A549 (cell line): ENCODE results near the gene MT1A. TPM values are rescaled to one million over a fixed set of nuclear protein-coding genes. Genes with fewer than 3 reads are reported as not detected.

Source experiments
- ATAC-seq, 2 experiments: fragments of 200-7000 bp in 1 of 2; fragments of >200 bp in 1 of 2; cut with Nextera tagmentation in 1 of 2; cut with Tn5 transposase in 1 of 2; 3 replicates each; pipeline versions ENCODE4 v1.8.0 to v1.9.1; 2018 to 2020; ENCODE audit warnings: mild to moderate bottlenecking in 1 of 2, moderate library complexity in 1 of 2
- CTCF ChIA-PET: fragments of 300-600 bp; sonication (Branson Sonifier 250); formaldehyde crosslinking; extraction: SDS; loops from one replicate; lab custom pipeline; 2021; ENCODE audit warnings: antibody characterized with exemption, inconsistent platforms; lab: Yijun Ruan, JAX
- POLR2A ChIA-PET: fragments of 350-600 bp; formaldehyde crosslinking; extraction: SDS; loops from one replicate; lab custom pipeline; 2021; ENCODE audit warnings: antibody characterized with exemption, inconsistent platforms; lab: Yijun Ruan, JAX
- DNase-seq, 2 experiments: peaks; one replicate each; pipeline versions ENCODE4 v3.0.0 to v3.0.0-alpha.2; 2011 to 2016; ENCODE audit warnings: low read depth in 1 of 2, low spot score in 1 of 2
- FAIRE-seq: peaks from 2 replicates; lab custom pipeline; 2011; peaks lifted over from hg19 to GRCh38; lab: Jason Lieb, UNC
- H3K27ac ChIP-seq, 2 experiments: fragments of >200 bp; sonication (Bioruptor Twin); formaldehyde crosslinking; 3 replicates each; pipeline ENCODE4 v1.5.1; 2016 to 2017
- H3K4me1 ChIP-seq: fragments of >200 bp; sonication (Bioruptor Twin); formaldehyde crosslinking; 3 replicates; pipeline ENCODE4 v1.6.1; 2016
- H3K4me2 ChIP-seq: fragments of >200 bp; sonication (Bioruptor Twin); formaldehyde crosslinking; 3 replicates; pipeline ENCODE4 v1.6.1; 2016
- H3K4me3 ChIP-seq: fragments of >200 bp; sonication (Bioruptor Twin); formaldehyde crosslinking; 3 replicates; pipeline ENCODE4 v1.5.1; 2016
- H3K9me3 ChIP-seq: fragments of >200 bp; sonication (Bioruptor Twin); formaldehyde crosslinking; 3 replicates; pipeline ENCODE4 v1.6.1; 2016
- ATOH8 ChIP-seq: fragments of 250-450 bp; sonication (Bioruptor Pico); IDR thresholded peaks from 2 replicates; pipeline ENCODE4 v1.5.0; 2020; ENCODE audit warnings: low read depth, mild to moderate bottlenecking, moderate library complexity
- CEBPB ChIP-seq, 2 experiments: fragments of >200 bp in 1 of 2; sonication (Bioruptor Twin) in 1 of 2; formaldehyde crosslinking in 1 of 2; IDR thresholded peaks; 2 replicates each; pipeline ENCODE4 v1.6.1; 2012 to 2016
- CHD4 ChIP-seq: fragments of 200-600 bp; sonication (generic); IDR thresholded peaks from 2 replicates; pipeline ENCODE4 v1.6.1; 2016; ENCODE audit warnings: antibody characterized with exemption, mild to moderate bottlenecking, borderline replicate concordance
- CTCF ChIP-seq: fragments of >200 bp; sonication (Bioruptor Twin); formaldehyde crosslinking; IDR thresholded peaks from 3 replicates; pipeline ENCODE4 v1.5.1; 2016
- ELK1 ChIP-seq: fragments of 150-350 bp; IDR thresholded peaks from 2 replicates; pipeline ENCODE4 v1.6.1; 2014; ENCODE audit warnings: low read depth, mild to moderate bottlenecking, low read length
- EP300 ChIP-seq, 2 experiments: fragments of >200 bp; sonication (Bioruptor Twin); formaldehyde crosslinking; IDR thresholded peaks; 2 replicates in 1 of 2; 3 replicates in 1 of 2; pipeline ENCODE4 v1.6.1; 2016 to 2017
- FOSB ChIP-seq: fragments of 250-450 bp; sonication (Bioruptor Pico); IDR thresholded peaks from 2 replicates; pipeline ENCODE4 v1.5.0; 2020; ENCODE audit warnings: mild to moderate bottlenecking, moderate library complexity
- FOSL2 ChIP-seq, 2 experiments: fragments of 450-650 bp in 1 of 2; fragments of >200 bp in 1 of 2; sonication (Bioruptor Twin) in 1 of 2; formaldehyde crosslinking; IDR thresholded peaks; 2 replicates each; pipeline versions ENCODE4 v1.5.0 to v1.6.1; 2016 to 2020; ENCODE audit warnings: mild to moderate bottlenecking in 1 of 2, moderate library complexity in 1 of 2
- GATA3 ChIP-seq: IDR thresholded peaks from 2 replicates; pipeline ENCODE4 v1.6.1; 2012; ENCODE audit warnings: borderline replicate concordance
- HOXB13 ChIP-seq: fragments of 250-450 bp; sonication (Bioruptor Pico); IDR thresholded peaks from 2 replicates; pipeline ENCODE4 v1.5.0; 2020; ENCODE audit warnings: low read depth, mild to moderate bottlenecking, moderate library complexity
- JUNB ChIP-seq: fragments of >200 bp; sonication (Bioruptor Twin); formaldehyde crosslinking; IDR thresholded peaks from 2 replicates; pipeline ENCODE4 v1.6.1; 2016
- KDM1A ChIP-seq: fragments of 200-600 bp; sonication (generic); IDR thresholded peaks from 2 replicates; pipeline ENCODE4 v1.6.1; 2016; ENCODE audit warnings: low read depth, mild to moderate bottlenecking
- NFE2L2 ChIP-seq: fragments of 150-350 bp; conservative IDR thresholded peaks from 2 replicates; pipeline ENCODE4 v1.6.1; 2014; ENCODE audit warnings: low read length
- NPAS2 ChIP-seq: fragments of 250-450 bp; sonication (Bioruptor Pico); IDR thresholded peaks from 2 replicates; pipeline ENCODE4 v1.8.0; 2022; ENCODE audit warnings: mild to moderate bottlenecking, moderate library complexity, borderline replicate concordance
- PHF8 ChIP-seq: fragments of 200-600 bp; sonication (generic); IDR thresholded peaks from 2 replicates; pipeline ENCODE4 v1.6.1; 2016; ENCODE audit warnings: low read depth, mild to moderate bottlenecking, antibody characterized with exemption, moderate library complexity, borderline replicate concordance
- POLR2A ChIP-seq: IDR thresholded peaks from 2 replicates; pipeline ENCODE4 v1.6.1; 2012; ENCODE audit warnings: mild to moderate bottlenecking, low read length
- RFX5 ChIP-seq: fragments of 450-650 bp; IDR thresholded peaks from 2 replicates; pipeline ENCODE4 v1.7.1; 2014; ENCODE audit warnings: antibody characterized with exemption, mild to moderate bottlenecking, moderate library complexity
- RNF2 ChIP-seq: fragments of 200-600 bp; sonication (generic); IDR thresholded peaks from 2 replicates; pipeline ENCODE4 v1.6.1; 2016; ENCODE audit warnings: low read depth, mild to moderate bottlenecking, antibody characterized with exemption, moderate library complexity, borderline replicate concordance
- SMC3 ChIP-seq: fragments of >200 bp; sonication (Bioruptor Twin); formaldehyde crosslinking; IDR thresholded peaks from 3 replicates; pipeline ENCODE4 v1.6.1; 2018; ENCODE audit warnings: inconsistent platforms
- TFCP2L1 ChIP-seq: fragments of 250-450 bp; sonication (Bioruptor Pico); IDR thresholded peaks from 2 replicates; pipeline ENCODE4 v1.5.0; 2021; ENCODE audit warnings: mild to moderate bottlenecking
- TP53 ChIP-seq: fragments of 250-450 bp; sonication (Bioruptor Pico); IDR thresholded peaks from 2 replicates; pipeline ENCODE4 v1.5.0; 2021; ENCODE audit warnings: mild to moderate bottlenecking, moderate library complexity
- ZFP36 ChIP-seq: fragments of 450-650 bp; IDR thresholded peaks from 2 replicates; pipeline ENCODE4 v1.6.1; 2014; ENCODE audit warnings: borderline replicate concordance; ENCODE audit not compliant: partially characterized antibody
- ZNF302 ChIP-seq: fragments of 250-450 bp; sonication (Bioruptor Pico); IDR thresholded peaks from 2 replicates; pipeline ENCODE4 v1.9.0; 2021; ENCODE audit warnings: inconsistent platforms, mild to moderate bottlenecking, moderate library complexity
- ZSCAN20 ChIP-seq: fragments of 250-450 bp; sonication (Bioruptor Pico); IDR thresholded peaks from 2 replicates; pipeline ENCODE4 v1.8.0; 2022; ENCODE audit warnings: mild to moderate bottlenecking, moderate library complexity
- WGBS: methylation state at CpG from one replicate; pipeline ENCODE4 v1.1.6; 2017; ENCODE audit errors: missing lambda C conversion rate; 5-methylcytosine and 5-hydroxymethylcytosine counted together
- polyA plus RNA-seq, 4 experiments: library from polyadenylated mRNA; depleted of rRNA in 3 of 4; stranded (reverse); fragments of >200 nt; fragmentation: RNase III in 1 of 4; extraction: RNeasy Plus Mini Kit Qiagen cat#74134 plus additional on column Dnase treatment in 1 of 4; gene quantifications; 2 replicates in 3 of 4; 3 replicates in 1 of 4; pipeline ENCODE4 v1.2.3, GENCODE V29; 2011 to 2017

MT1A gene
- polyA plus RNA-seq, 2 of the 4 experiments (the other 2 are of a cell fraction) = 5.3 to 12.8 TPM

GRCh38 chr16:56643833-56644232 lies 5.4 kb downstream of the MT1A start:
- peak overlapping the region; percentile 38 for H3K4me3 ChIP-seq
- WGBS = 68% methylated on average over 5 of the region's 5 CpGs
- ChIA-PET CTCF (interaction anchor here (0.7 to 25.6 kb wide), 25 partner anchors 9 to 217 kb away, joined by 3 to 340 read pairs (median 4); partner anchors contain the start of genes MT1B, MT1E, MT1G and MT1H), POLR2A (interaction anchor here (0.6 to 2.2 kb wide), 7 partner anchors 13 to 40 kb away, joined by 3 to 33 read pairs (median 4); partner anchors contain the start of genes MT1F, MT1X and MT2A)
- TF ChIP-seq TFCP2L1 (CRISPR knock-in tag) (no peak), RNF2 (no peak), CTCF (0 out of 3 replicates have a peak, but pooled peaks have one; percentile 2)
- ATAC-seq = no peak
- no peak for FAIRE-seq
- H3K4me2 ChIP-seq = peak overlapping the region; percentile 78
- peaks cover 7% of the 10 kb centered on the region; the same call in 2 of the 3 replicates for H3K4me1 ChIP-seq
- H3K27ac ChIP-seq = peak overlapping the region; percentile 72 to 90; a peak in 5 of 6 replicates
- no peaks in the 10 kb centered on the region for H3K9me3 ChIP-seq
- DNase-seq = no peak

GRCh38 chr16:56645311-56645710 lies 6.8 kb downstream of the MT1A start:
- Histone ChIP-seq H3K9me3 (no peaks in the 10 kb centered on the region), H3K27ac (no peak overlapping the region), H3K4me3 (no peak overlapping the region), H3K4me1 (peaks cover 16% of the 10 kb centered on the region), H3K4me2 (no peak overlapping the region)
- FAIRE-seq (no peak), ATAC-seq (no peak), DNase-seq (no peak)
- no peak for TF ChIP-seq EP300 (IDR thresholded peaks at IDR 0.05)
- no peak for TF ChIP-seq SMC3
- no peak for TF ChIP-seq ZNF302
- no peak for TF ChIP-seq RFX5
- TF ChIP-seq PHF8 = no peak
- TF ChIP-seq RNF2 = no peak
- no peak for TF ChIP-seq GATA3
- TF ChIP-seq CEBPB (IDR thresholded peaks at IDR 0.05) = no peak
- TF ChIP-seq POLR2A = no peak
- no peak for TF ChIP-seq JUNB
- TF ChIP-seq ZFP36 = no peak
- TF ChIP-seq ELK1 = no peak
- no peak for TF ChIP-seq FOSB
- TF ChIP-seq CTCF = no peak
- TF ChIP-seq CHD4 = no peak
- no peak for TF ChIP-seq ZSCAN20
- CTCF ChIA-PET = interaction anchor here (0.6 to 25.6 kb wide), 2 partner anchors 36 to 57 kb away, joined by 3 to 340 read pairs; partner anchors contain the start of gene MT2A
- 82% methylated on average over 1 of the region's 1 CpG for WGBS
- POLR2A ChIA-PET = no interaction called here

GRCh38 chr16:56645838-56646237 lies 7.4 kb downstream of the MT1A start:
- no peak for ATAC-seq

More at GRCh38 chr16:56645838-56646237, 7.4 kb downstream of the MT1A start:
- DNase-seq (no peak), FAIRE-seq (no peak)
- Histone ChIP-seq H3K4me2 (no peak overlapping the region), H3K9me3 (no peaks in the 10 kb centered on the region), H3K27ac (no peak overlapping the region), H3K4me1 (peaks cover 16% of the 10 kb centered on the region), H3K4me3 (no peak overlapping the region)
- ChIA-PET CTCF (interaction anchor here (0.6 to 25.6 kb wide), 5 partner anchors 10 to 133 kb away, joined by 3 to 340 read pairs (median 4); partner anchors contain the start of gene MT2A), POLR2A (no interaction called here)
- TF ChIP-seq POLR2A (no peak), NFE2L2 (no peak), KDM1A (no peak), FOSL2 (IDR thresholded peaks at IDR 0.05) (no peak), FOSL2 (CRISPR knock-in tag; IDR thresholded peaks at IDR 0.05) (no peak), HOXB13 (CRISPR knock-in tag) (no peak), ATOH8 (CRISPR knock-in tag) (no peak), TP53 (no peak), NPAS2 (no peak)
- WGBS = 0% methylated on average over 1 of the region's 1 CpG
